ENCODE measurements around the gene TRPM2.

DNA sequence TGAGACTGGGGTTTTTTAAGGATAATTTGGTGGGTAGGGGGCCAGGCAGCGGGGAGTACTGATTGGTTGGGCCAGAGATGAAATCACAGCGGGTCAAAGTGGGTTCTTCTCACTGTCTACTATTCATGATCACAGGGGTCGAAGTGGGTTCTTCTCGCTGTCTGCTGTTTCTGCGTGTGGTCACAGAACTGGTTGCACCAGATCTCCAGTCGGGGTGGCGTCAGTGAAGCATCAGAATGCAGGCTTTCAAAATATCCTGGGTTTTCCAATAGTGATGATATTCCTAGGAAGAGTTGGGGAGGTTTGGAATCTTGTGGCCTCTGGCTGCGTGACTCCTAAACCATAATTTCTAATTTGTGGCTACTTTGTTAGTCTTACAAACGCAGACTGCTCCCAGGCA lies 45.1 kb downstream of the TRPM2 start:
- TF ChIP-seq, protein P1, sequence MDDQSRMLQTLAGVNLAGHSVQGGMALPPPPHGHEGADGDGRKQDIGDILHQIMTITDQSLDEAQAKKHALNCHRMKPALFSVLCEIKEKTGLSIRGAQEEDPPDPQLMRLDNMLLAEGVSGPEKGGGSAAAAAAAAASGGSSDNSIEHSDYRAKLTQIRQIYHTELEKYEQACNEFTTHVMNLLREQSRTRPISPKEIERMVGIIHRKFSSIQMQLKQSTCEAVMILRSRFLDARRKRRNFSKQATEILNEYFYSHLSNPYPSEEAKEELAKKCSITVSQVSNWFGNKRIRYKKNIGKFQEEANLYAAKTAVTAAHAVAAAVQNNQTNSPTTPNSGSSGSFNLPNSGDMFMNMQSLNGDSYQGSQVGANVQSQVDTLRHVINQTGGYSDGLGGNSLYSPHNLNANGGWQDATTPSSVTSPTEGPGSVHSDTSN (CRISPR knock-in tag; IDR thresholded peaks at IDR 0.05; ENCODE audit: borderline replicate concordance), result no peak
- TF ChIP-seq EZH2 (conservative IDR thresholded peaks at IDR 0.05; ENCODE audit: low read depth, low read length) (no peak), STAT5B (CRISPR knock-in tag; IDR thresholded peaks at IDR 0.05) (no peak), HOXA3 (CRISPR knock-in tag; IDR thresholded peaks at IDR 0.05) (no peak)
- TF ChIP-seq, protein P2, sequence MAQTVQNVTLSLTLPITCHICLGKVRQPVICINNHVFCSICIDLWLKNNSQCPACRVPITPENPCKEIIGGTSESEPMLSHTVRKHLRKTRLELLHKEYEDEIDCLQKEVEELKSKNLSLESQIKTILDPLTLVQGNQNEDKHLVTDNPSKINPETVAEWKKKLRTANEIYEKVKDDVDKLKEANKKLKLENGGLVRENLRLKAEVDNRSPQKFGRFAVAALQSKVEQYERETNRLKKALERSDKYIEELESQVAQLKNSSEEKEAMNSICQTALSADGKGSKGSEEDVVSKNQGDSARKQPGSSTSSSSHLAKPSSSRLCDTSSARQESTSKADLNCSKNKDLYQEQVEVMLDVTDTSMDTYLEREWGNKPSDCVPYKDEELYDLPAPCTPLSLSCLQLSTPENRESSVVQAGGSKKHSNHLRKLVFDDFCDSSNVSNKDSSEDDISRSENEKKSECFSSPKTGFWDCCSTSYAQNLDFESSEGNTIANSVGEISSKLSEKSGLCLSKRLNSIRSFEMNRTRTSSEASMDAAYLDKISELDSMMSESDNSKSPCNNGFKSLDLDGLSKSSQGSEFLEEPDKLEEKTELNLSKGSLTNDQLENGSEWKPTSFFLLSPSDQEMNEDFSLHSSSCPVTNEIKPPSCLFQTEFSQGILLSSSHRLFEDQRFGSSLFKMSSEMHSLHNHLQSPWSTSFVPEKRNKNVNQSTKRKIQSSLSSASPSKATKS (CRISPR knock-in tag; IDR thresholded peaks at IDR 0.05), result no peak

Measured in HepG2 (cell line).